SU-DHL-6 (cell line): Measurements from ENCODE around the gene MED26.

ENCODE experiments used
- H2AFZ ChIP-seq: fragments of 200-600 bp; sonication (generic); 2 replicates; pipeline ENCODE4 v1.6.1; 2014; ENCODE audit warnings: low read depth, mild to moderate bottlenecking, moderate library complexity, mixed read lengths, antibody characterized with exemption, low read length; ENCODE audit not compliant: severe bottlenecking
- H3F3A ChIP-seq: fragments of 200-600 bp; shearing (Covaris generic); 2 replicates; pipeline ENCODE4 v1.6.0; 2016; ENCODE audit warnings: antibody characterized with exemption, mild to moderate bottlenecking; ENCODE audit not compliant: insufficient read depth
- H3K27ac ChIP-seq: fragments of 200-600 bp; sonication (generic); 2 replicates; pipeline ENCODE4 v1.5.1; 2016; ENCODE audit warnings: low read depth, mild to moderate bottlenecking, low read length, moderate library complexity, mixed read lengths
- H3K27me3 ChIP-seq: fragments of 200-600 bp; sonication (generic), shearing (Covaris generic); 2 replicates; pipeline ENCODE4 v1.6.0; 2014; ENCODE audit warnings: mild to moderate bottlenecking, low read length
- H3K36me3 ChIP-seq: fragments of 200-600 bp; sonication (generic); 2 replicates; pipeline ENCODE4 v1.6.1; 2014; ENCODE audit warnings: mild to moderate bottlenecking, low read length, mixed read lengths
- H3K4me2 ChIP-seq: fragments of 300-600, 200-600 bp; shearing (Covaris generic), sonication (generic); 2 replicates; pipeline ENCODE4 v1.6.0; 2014; ENCODE audit warnings: low read length, low read depth, mild to moderate bottlenecking; ENCODE audit not compliant: poor library complexity, severe bottlenecking
- H3K4me3 ChIP-seq: fragments of 200-600 bp; sonication (generic); 2 replicates; pipeline ENCODE4 v1.5.1; 2014; ENCODE audit warnings: antibody characterized with exemption, low read length, mild to moderate bottlenecking, mixed read lengths; ENCODE audit not compliant: insufficient read depth, poor library complexity, severe bottlenecking
- H3K79me2 ChIP-seq: fragments of 200-600 bp; sonication (generic); 2 replicates; pipeline ENCODE4 v1.6.1; 2014; ENCODE audit warnings: mild to moderate bottlenecking, low read length, moderate library complexity; ENCODE audit not compliant: insufficient read depth
- H3K9ac ChIP-seq: fragments of 200-600 bp; sonication (generic); 2 replicates; pipeline ENCODE4 v1.7.0; 2014; ENCODE audit warnings: mild to moderate bottlenecking, low read length
- H3K9me2 ChIP-seq: fragments of 200-600 bp; sonication (generic); replicated peaks from 2 replicates; pipeline ENCODE4 v1.6.1; 2014; ENCODE audit warnings: low read length; ENCODE audit not compliant: insufficient read depth
- H3K9me3 ChIP-seq: fragments of 200-600 bp; sonication (generic); 2 replicates; pipeline ENCODE4 v1.6.1; 2014; ENCODE audit warnings: low read length, mixed read lengths; ENCODE audit not compliant: insufficient read depth
- H4K20me1 ChIP-seq: fragments of 200-600 bp; sonication (generic); 2 replicates; pipeline ENCODE4 v1.6.1; 2014; ENCODE audit warnings: low read depth, mild to moderate bottlenecking, antibody characterized with exemption, low read length, moderate library complexity, mixed read lengths
- CTCF ChIP-seq: fragments of 200-600 bp; sonication (generic); IDR thresholded peaks from one replicate; pipeline ENCODE4 v1.5.1; 2017; ENCODE audit warnings: antibody characterized with exemption, mild to moderate bottlenecking, low read length, moderate library complexity; ENCODE audit not compliant: insufficient read depth, poor library complexity, severe bottlenecking
- EZH2phosphoT487 ChIP-seq: fragments of 200-600 bp; sonication (generic), shearing (Covaris generic); conservative IDR thresholded peaks from 2 replicates; pipeline ENCODE4 v1.6.1; 2018; ENCODE audit warnings: mild to moderate bottlenecking, antibody characterized with exemption, low read length, moderate library complexity, mixed read lengths

MED26 gene

DNA sequence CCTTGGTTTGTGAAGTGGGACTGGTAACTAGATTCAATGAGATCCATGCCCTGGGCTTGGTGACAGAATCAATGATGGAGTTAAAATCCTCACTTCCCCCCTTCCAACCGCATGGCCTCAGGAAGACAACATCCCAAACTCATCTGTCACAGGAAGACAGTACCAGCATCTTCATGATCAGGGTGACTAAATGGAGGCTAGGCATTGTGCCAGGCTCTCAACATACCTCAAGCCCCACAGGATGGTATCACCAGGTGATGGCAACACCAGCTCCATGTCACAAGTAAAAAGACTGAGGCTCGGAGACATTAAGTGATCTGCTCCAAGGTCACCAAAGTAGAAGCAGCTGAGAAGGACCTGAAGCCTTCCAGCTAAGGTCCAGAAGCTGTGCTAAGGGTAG, 14.2 kb downstream of the MED26 start:
- H4K20me1 ChIP-seq = 0 out of 2 replicates have a peak, but pooled peaks cover 5% of the 10 kb centered on the region
- no peaks in the 10 kb centered on the region for H3K36me3 ChIP-seq
- no peak overlapping the region for H3K9ac ChIP-seq
- no peaks in the 10 kb centered on the region for H3K9me2 ChIP-seq
- no peaks in the 10 kb centered on the region for H3K27me3 ChIP-seq
- H3K27ac ChIP-seq = no peak overlapping the region
- no peak overlapping the region for H3K4me3 ChIP-seq
- TF ChIP-seq CTCF (no peak), EZH2phosphoT487 (no peak)
- peaks cover under 1% of the 10 kb centered on the region; the same call in 1 of the 2 replicates for H3F3A ChIP-seq
- H3K4me2 ChIP-seq = no peak overlapping the region
- peaks cover 100% of the 10 kb centered on the region for H3K79me2 ChIP-seq
- no peak overlapping the region for H2AFZ ChIP-seq
- H3K9me3 ChIP-seq = no peaks in the 10 kb centered on the region

GRCh38 chr19:16612636-16613035, 15.4 kb downstream of the MED26 start:
- Histone ChIP-seq H3K36me3 (no peaks in the 10 kb centered on the region), H3K27me3 (no peaks in the 10 kb centered on the region), H3K9ac (no peak overlapping the region), H3K9me2 (no peaks in the 10 kb centered on the region), H4K20me1 (peaks cover 5% of the 10 kb centered on the region; the same call in 1 of the 2 replicates), H3K9me3 (no peaks in the 10 kb centered on the region), H3K4me3 (no peak overlapping the region), H2AFZ (no peak overlapping the region), H3K4me2 (no peak overlapping the region), H3K27ac (no peak overlapping the region), H3K79me2 (peaks cover 100% of the 10 kb centered on the region), H3F3A (peaks cover 7% of the 10 kb centered on the region; the same call in 1 of the 2 replicates)
- no peak for TF ChIP-seq EZH2phosphoT487

- Histone ChIP-seq H3K9me2 (no peaks in the 10 kb centered on the region), H2AFZ (no peak overlapping the region), H3K27me3 (no peaks in the 10 kb centered on the region), H3K79me2 (peaks cover 100% of the 10 kb centered on the region), H4K20me1 (peaks cover 5% of the 10 kb centered on the region; the same call in 1 of the 2 replicates), H3K9ac (no peak overlapping the region), H3K4me3 (no peak overlapping the region), H3K27ac (no peak overlapping the region), H3K4me2 (no peak overlapping the region), H3F3A (peaks cover 7% of the 10 kb centered on the region), H3K9me3 (no peaks in the 10 kb centered on the region), H3K36me3 (no peaks in the 10 kb centered on the region)
- TF ChIP-seq EZH2phosphoT487 (no peak), CTCF (no peak)
Observed at GRCh38 chr19:16611121-16611520, 16.9 kb downstream of the MED26 start.

- peaks cover 5% of the 10 kb centered on the region; the same call in 1 of the 2 replicates for H4K20me1 ChIP-seq
- no peaks in the 10 kb centered on the region for H3K9me3 ChIP-seq
- H3K36me3 ChIP-seq = no peaks in the 10 kb centered on the region
- H3K9ac ChIP-seq = no peak overlapping the region
- peaks cover 100% of the 10 kb centered on the region for H3K79me2 ChIP-seq
- H3K9me2 ChIP-seq = no peaks in the 10 kb centered on the region
- H3F3A ChIP-seq = peaks cover 21% of the 10 kb centered on the region
- no peak overlapping the region for H2AFZ ChIP-seq
- no peak overlapping the region for H3K27ac ChIP-seq
- H3K4me3 ChIP-seq = no peak overlapping the region
- no peak for TF ChIP-seq EZH2phosphoT487
- no peak for TF ChIP-seq CTCF
- no peak overlapping the region for H3K4me2 ChIP-seq
- H3K27me3 ChIP-seq = no peaks in the 10 kb centered on the region
Observed at GRCh38 chr19:16609511-16610200, 18.3 kb downstream of the MED26 start.
